Activated CD4-positive, alpha-beta T cell treated with anti-CD3 and anti-CD28 coated beads for 4 hours (primary cell): Measurements from ENCODE around the gene B4GALT6.

ENCODE experiments used
- DNase-seq, 2 donors: peaks; one replicate each; pipeline ENCODE4 v3.0.0-alpha.2; 2020

Gene B4GALT6

DNA sequence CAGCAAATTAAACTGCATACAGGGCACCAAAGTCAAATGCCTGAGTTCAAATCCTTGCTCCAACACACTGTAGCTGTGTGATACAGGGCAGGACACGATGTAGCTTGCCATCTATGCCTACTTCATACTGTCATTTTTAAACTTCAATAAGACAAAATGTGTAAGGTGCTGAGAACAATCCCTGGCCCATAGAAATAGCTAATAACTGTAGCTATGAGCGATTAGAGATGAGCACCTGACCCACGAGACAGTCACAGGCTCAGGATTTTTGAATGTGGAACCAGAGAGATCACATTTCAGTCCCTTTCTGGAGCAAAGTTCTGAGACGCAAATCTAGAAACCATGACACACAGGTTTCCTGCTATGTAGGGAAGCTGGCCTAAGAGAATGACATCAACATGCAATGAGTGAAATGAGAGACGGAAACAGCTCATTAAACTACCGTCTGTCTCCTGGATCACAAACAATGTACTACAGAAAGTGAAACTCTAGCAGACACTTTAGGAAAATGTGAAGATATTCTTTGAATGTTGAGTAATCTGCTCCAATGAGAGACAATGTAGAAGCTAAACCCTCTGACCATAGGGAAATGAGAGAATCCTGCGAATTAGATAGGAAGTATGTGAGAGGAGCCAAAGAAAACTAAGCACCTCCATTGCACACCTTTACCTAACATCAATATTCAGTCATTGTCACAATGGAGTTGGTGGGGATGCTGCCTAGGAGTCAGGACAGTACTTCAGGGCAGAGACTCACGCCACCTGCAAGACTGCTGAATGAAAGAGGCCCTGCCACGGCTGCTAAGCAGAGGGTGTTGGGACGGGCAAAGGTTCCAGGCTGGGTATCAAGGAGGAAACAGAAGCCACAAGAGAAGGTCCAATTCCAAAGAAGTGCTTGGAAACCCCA, 25.5 kb downstream of the B4GALT6 start:
- no peak for DNase-seq

DNA sequence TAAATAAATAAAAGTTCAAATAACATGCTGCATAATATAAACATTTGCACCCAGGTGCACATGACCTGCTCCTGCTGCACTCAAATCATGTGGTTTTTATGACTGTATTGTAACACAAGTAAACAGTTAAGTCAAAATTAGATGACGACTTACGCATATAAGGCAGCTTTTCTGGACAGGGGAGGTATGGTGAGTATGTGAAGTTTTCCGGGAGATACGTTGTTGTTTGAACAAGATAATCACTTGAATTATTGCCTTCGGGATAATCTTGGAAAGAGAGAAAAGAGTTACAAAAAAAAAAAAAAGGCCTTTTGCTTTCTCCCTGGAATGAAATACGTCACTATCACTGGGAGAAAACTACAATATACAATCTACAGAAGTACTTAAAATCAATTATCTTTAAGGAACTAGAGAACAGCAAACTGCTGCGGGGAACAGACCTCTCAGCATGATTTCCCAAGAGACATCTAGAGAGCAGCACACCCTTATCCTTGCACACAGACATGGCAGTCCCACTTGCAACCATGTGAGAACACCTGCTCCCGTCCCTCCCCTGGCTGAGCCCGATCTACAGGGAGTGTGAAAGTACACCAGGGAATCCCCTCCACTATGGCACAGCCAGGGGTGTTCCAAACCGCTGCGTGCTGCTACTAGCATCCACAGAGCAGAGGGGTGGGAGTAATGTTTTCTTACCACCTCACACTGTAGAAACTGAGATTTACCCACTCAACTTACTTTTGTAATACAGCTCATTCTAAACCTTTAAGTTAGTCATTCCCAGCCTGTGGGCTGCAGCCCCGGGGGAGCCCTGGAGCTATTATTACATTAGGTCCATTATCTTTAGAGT, 26.3 kb downstream of the B4GALT6 start:
- DNase-seq = no peak

DNA sequence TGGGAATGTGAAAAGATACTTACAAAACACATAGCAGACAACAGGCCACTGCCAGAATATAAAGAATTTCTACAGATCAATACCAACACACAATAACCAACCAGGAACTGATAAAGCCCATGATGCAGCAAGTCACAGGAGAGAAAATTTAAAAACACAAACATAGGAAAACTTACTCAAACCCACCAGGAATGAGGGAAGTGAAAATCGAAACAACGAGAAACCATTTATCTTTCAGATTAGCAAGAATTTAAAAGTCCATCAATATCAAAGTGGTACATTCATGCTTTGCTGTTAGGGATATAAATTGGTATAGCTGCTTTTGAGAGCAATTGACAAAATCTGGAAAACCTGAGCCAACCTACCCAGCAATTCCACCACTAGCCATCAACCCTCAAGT, 27.6 kb downstream of the B4GALT6 start:
- DNase-seq = no peak

DNA sequence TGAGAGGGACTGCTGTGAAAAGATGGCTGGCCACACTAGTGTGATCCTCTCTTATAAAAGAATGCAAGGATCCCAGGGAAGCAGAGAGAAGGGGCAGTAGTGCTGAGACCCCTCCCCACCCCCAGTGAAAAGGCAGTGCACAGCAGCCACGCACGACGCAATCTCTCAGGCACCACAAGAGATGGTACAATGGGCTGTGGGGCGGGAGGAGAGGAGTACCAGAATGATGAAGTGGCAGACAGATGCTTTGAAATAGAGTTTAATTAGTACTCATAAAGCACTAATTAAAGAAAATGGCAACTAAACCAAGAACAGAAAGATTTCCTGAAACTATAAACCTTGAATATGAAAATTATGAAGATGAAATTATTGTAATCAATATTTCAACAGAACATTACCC, 29.0 kb downstream of the B4GALT6 start:
- no peak for DNase-seq

DNA sequence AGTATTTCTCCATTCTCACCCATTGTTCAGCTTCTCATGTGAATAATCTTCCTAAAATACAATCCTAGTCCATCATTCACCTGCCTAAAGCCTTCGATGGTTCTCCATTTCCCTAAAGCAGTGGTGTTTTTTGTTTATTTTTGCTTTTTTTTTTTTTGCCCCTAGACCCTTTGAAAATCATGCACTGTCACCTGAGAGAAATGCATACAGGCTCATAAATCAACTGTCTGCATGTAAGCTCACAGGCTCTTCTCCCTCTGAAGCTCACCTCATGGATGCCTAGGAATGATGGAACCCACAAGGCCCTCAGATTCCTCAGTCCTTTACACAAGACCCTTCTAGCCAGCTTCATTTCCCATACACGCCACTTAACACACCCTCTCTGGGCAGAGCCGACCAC, 31.5 kb downstream of the B4GALT6 start:
- no peak for DNase-seq

DNA sequence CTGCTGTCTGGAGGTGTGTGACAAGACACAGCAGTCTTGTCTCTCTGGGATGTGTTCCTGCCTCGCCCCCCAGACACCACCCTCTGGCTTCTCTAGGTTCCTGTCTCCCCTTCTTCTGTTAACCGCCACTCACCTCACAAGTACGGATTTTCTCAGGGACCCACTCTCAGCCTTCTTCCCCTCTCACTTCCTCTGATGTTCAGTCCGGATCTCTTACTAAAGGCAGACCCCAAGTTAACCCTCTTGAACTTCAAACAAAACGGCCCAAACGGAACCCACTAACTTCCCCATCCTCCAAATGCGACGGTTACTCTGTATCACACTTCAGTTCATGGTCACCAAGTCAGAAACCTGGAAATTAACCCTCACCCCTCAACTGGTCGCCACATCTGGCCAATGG, 32.0 kb downstream of the B4GALT6 start:
- no peak for DNase-seq

DNA sequence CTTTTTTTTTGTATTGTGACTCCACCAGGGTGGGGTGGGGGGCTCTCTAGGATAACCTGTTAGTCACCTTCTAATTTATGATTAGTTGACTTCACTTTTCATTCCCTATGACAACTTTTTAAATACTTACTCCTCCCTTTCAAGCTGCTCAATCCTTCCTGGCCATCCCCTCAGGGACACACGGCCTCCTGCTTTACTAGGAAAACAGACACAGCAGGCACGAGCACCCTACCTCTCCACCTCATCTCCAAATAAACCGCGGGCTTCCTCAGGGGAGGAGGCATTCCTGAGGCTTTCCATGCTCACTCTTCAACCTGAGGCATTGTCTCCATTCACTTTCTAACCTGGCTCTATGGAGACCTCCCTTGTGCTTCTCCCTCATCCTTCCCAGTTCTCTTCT, 33.0 kb downstream of the B4GALT6 start:
- no peak for DNase-seq

DNA sequence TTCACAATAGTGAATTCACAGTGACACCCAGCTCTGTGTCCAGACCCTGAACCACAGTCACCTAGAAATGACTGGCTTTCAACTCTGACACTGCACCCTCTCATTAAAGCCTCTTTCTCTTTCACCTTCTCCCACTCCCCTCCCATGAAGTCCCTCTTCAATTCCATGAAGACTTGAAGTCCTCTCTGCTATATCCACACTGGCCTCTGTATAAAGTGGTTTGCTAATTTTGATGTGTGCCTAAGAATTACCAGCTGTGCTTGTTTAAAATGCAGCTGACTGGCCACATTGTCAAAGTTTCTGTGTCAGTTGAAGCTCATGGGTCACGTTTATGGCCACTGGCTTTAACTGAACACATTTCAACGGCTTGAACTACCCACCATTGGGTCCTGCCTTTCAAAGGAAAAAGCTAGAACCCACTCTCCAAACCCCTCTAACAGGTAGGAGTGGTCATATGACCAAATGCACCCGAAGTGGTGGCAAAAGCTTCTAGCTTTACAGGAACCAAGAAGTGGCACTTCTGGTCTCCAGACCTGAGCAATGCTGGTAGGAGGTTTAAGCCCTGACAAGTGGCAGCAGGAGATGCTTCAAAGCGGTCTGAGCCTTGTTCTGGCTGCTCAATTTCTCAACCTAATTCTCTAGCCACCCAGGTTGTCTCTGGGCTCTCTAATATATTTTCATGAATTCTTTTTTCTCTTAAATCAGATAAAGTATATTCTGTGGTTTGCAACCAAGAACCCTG, 34.2 kb downstream of the B4GALT6 start:
- no peak for DNase-seq

DNA sequence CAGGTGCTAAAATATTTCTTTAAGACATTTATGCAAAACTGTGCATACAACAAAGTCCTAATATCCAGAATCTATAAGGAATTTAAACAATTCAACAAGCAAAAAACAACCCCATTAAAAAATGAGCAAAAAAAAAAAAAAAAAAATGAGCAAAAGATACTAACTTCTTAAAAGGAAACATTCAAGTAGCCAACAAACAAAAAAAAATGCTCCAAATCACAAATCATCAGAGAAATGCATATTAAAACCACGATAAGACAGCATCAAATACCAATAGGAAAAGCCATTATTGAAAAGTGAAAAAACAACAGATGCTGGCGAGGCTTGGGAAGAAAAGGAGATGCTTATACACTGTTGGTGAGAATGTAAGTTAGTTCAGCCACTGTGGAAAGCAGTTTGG, 34.9 kb downstream of the B4GALT6 start:
- DNase-seq = no peak

DNA sequence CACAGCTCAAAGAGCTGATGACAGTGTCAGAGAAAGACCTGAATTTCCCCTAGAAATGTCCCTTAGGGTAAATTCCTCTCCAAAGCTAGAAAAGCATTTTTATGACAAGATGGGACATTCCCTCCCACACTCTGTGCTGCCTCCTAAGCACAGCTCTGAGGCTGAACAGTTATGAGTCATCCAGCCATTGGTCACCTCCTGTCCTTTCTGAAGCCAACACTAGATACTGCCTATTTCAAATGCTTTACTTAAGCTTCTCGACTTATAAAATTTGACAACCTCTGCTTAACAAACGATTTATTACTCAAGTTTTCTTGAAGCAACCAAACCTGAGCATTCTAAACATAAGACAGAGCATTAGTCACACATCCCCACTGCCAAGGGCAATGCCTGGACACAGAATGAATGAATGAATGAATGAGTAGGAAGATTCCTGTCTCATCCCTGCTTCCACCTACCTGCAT, 35.4 kb downstream of the B4GALT6 start:
- DNase-seq = no peak

DNA sequence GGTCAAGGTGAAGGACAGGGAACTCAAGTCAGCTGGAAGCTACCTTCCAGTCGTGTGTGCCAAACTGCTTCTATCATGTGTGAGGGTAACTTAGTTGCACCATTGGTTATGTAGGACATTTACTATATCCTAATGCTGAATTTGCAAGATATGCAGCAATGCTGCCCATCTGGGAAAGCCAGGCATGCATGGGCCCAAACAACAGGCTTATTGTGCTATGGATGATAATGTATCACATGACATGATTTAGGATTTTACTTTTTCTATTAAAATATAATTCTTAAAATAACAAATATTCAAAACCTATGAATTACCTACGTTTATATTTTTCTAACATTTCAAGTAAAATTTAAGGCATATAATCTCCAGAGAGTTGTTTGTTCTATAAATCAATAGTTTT, 35.9 kb downstream of the B4GALT6 start:
- no peak for DNase-seq

DNA sequence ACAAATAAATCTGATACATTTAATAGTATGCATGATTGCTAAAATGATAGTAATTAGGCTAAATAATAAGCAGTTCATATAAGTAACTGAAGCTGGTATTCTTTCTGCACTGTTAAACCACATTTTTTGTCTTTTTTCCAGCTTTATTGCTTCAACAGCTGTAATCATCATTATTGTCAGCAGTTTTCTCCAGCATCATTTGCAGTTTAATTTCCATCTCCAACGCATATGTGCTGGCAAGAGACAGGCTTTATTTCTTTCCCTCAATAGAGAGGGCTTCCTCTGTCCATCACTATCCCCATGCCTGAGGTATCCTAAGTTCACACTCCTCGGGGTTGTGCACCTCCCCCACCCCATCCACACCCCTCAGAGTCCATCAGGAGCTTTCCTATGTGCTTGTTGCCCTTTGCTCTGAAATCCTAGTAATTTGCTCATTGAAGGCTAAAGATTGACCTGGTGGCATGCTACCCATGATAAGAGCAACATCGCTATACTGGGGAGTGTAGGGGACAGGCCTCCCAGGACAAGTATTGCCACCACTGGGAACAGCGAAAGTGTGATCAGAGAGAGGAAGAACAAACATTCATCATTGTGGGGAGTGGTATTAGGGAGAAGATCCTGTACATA, 37.1 kb downstream of the B4GALT6 start:
- no peak for DNase-seq

DNA sequence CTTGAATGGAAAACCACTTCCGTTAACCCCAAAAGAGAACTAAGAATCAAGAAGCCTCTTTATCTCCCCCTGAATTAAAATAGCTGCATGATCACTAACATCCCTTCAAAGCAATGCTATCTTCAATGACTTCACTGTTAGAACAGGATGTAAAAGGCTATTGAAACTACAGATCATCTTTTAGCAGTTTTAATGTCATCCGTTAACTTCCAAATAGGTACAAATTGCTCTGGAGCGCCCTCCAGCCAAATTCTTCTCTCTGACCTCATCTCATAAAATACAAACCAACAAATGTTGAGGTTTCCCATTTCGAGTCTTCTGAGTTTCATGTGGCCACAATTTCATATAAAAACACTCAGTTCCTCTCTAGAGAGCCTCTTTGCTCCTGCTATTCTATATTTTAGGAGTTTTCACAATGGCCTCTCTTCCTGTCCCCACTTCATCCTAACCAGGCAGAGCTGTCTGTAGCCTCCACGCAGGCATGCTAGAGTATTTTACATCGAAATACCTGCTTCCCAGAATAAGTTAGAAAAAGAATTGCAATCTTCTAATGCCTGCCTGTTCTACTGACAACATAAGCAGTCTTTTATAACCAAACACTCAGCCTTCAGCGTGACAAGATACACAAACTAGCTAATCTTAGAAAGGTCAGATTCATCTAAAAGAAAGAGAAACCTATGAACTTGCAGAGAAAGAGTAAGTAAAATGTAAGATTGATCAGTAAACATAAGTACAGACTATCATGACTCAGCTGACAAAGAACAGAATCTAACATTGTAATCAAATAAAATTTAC, 37.9 kb downstream of the B4GALT6 start:
- DNase-seq = no peak

DNA sequence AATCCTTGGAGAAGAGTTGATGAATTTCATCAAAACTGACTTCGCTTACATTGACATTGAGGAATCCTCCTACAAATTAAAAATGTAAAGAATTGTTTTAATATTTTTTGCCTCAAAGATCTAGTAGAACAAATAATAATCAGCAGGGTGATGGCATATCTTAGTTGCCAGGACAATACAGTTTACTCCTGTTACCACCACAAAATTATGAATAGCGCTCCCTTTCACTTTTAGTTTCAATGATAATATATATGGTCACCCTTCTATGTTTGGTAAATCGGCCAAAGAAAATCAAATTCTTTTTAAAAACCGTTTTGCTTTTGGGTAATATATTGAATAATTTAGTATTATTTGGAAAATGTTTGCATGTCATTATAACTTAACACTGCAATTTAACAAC, 39.0 kb downstream of the B4GALT6 start:
- DNase-seq = no peak

DNA sequence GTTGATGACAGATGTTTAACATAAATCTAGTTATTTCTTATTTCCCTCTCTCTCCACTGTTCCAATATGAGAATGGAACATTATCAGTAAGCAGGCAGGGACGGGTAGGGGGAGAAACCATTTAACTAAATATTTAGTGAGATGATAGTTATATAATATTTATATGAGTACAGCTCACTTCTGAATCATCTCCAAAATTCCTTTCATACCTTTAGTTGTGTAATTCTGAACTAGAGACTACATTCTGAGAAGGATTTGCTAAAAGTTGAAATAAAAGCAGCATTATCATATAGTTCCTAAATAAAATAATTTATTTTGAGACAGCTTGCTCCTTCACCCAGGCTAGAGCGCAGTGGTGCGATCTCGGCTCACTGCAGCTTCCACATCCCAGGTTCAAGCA, 41.4 kb downstream of the B4GALT6 start:
- no peak for DNase-seq

DNA sequence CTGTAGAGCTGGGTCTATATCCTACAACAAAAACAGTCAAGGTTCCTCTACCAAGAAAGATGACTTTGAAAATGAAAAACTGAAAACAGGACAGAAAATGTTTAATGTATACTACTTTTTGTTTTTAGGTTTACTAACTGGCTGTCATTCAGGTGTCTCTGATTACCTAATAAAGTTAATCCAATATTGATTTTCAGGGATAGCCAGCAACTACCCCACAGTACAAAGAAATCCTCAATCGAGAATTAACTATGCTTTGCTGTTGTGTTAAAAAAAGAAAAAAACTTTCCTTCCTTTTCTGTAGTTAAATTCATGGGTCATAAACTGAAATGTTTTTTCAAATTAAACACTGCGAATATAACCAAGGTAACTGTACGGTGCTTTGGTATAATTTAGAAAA, 46.9 kb downstream of the B4GALT6 start:
- DNase-seq = no peak

DNA sequence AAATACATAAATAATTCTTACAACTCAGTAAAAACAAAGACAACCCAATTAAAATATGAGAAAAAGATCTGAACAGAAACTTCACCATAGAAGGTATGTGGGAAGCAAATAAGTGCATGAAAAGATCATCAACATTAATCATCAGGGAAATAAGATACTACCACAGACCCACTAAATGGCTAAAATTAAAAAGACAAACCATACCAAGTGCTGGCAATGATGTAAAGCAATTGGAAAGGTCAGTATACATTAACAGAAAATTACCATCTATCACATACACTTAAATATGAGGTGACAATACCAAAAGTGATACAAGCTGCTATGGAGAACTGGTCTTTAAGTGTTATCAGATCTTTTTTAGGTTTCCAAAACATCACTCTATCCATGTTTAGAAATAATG, 48.0 kb downstream of the B4GALT6 start:
- no peak for DNase-seq

DNA sequence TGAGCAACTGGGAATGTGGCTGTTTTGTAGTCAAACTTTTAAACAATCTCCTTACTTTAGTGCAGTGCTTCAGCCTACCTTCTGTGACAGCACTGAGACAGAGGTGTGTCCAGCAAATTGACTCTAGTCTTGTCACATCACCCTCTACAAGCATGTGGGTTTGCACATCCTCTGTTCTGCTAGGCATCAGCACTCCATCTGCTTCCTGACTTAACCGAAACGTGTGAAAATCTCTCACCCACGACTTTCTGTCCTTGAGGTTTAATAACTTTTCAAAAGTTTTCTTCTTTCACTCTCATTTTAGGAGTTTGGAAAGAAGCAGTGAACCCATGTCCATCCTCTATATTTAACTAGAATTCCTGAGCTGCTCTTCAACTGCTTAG, 50.1 kb downstream of the B4GALT6 start:
- DNase-seq = no peak

DNA sequence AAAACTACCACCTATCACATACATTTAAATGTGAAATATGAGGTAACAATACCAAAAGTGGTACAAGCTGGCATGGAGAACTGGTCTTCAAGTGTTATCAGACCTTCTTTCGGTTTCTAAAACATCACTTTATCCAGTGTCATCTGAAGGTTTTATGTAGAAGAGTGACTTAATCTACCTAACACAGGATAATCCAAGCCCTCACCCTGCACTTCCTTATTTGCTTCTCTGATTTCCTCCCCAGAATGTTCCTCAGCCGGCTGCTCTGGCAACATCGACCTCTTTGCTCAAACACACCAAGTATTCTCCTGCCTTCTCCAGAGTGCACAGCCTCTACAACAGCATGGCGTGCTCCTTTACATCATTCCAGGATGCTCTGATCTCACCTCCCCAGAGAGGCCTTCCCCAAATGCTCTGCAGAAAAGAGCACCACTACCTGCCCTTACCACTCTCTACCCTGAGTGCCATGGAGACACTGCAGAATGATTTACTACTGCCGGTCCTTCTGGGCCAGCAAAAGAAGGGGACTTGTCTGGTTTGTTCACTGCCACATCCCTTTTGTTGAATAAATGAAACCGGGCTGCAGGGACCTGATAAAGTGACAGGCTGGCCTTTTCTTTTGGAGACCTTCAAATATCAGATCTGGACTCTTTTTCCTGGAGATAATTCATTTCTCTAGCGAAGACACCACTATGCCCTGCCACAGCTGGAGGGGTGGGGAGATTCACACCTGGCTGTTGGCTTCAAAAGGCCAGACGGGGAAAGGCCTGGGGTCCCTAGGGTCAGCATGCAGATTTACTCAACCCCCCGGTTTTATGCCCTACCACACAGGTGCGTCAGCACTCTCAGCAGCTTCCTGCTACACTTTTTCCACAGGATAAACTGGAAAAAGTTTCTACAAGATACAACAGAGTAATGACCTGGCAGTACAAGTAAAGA, 50.7 kb downstream of the B4GALT6 start:
- no peak for DNase-seq

DNA sequence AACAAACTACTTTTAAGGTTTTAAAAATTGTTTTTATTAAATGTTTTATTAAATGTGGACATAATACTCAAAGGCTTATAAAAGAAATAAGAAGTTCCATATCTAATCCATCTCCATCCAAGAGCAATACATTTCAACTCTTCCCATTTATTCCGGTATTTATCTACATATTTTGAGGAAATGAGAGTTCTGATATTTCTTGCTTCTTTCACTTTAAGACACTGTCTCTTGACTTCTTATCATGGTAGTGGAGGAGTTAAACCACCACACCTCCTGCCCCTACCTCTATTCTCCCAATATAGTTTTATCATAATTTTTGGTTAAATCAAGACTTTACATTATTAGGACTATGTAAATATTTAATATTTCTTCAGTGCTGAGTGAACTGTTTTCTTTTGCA, 52.0 kb downstream of the B4GALT6 start:
- no peak for DNase-seq

DNA sequence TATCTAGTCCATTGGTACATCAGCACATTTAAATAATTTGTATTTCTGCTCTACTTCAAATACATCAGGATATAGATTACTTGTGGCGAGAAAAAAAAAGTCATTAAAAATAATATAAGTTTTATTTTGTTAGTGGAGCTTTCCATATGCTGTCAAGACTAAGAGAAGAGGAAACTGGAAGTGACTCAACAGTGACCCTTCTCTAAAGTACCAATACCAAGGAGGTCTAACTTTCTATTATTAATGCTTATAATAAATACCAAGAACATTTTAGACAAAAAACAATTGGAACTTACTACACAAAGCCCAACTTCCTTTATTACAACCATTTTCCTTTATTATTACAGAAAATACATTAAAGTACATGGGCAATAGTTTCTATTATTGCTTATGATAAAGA, 52.9 kb downstream of the B4GALT6 start:
- DNase-seq = no peak
